ENCODE measurements around the gene CDH13. TPM values are rescaled to one million over a fixed set of nuclear protein-coding genes. Genes with fewer than 3 reads are reported as not detected.

Gene CDH13
- polyA plus RNA-seq, 2 of the 4 experiments (the other 2 are of a cell fraction): not detected

DNA sequence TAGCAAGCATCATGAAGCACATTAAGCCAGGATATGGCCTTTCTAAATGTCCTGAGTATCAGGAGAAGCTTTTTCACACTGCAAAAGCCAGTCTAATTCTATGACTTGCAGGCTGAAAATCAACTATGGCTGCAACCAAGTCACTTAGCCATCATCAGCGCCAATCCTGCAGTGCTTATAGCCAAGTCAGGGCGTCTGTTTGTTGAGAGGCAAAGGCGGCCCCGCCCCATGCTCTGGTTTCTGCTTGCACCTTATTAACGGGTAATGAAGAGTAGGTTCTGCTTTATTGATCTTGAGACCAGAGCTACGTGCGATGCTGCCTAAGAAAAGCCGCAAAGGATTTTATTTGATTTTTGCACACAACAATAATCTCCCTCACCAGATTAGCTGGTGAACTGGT lies 88.4 kb downstream of the CDH13 start:
- no peak overlapping the region for H3K4me3 ChIP-seq
- H3K9me3 ChIP-seq: no peaks in the 10 kb centered on the region
- no peaks in the 10 kb centered on the region for H3K4me1 ChIP-seq
- ChIA-PET POLR2A (no interaction called here), CTCF (no interaction called here)
- TF ChIP-seq, protein P1, sequence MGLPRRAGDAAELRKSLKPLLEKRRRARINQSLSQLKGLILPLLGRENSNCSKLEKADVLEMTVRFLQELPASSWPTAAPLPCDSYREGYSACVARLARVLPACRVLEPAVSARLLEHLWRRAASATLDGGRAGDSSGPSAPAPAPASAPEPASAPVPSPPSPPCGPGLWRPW (IDR thresholded peaks at IDR 0.05): no peak
- H3K27ac ChIP-seq: no peak overlapping the region
- ATAC-seq: no peak
- H3K4me2 ChIP-seq: no peak overlapping the region
- WGBS (ENCODE audit: missing lambda C conversion rate): 24% methylated on average over 8 of the region's 8 CpGs
- no peak for FAIRE-seq
- no peak for DNase-seq (ENCODE audit: low read depth in 1 of 2, low spot score in 1 of 2)

DNA sequence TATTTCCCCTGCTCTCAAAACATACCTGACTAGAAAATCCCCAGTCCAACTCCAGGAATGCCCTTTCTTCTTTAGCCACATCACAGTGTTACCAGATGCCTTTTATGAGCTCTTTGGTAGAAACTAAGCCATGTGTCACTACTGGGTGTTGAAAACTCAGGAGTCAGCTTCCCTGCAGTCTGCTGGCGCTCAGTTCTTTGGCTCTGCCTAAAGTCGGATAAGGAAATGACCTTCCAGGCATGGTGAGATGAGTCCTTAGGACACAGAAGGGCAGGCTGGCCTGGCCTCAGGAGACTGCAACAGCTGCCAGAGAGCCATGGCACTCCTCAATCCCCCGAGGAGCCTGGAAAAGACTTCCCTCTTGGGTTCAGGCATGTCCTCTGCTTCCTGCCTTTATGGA lies 89.1 kb downstream of the CDH13 start:
- CTCF ChIA-PET: interaction anchor here (0.6 kb wide), 1 partner anchor 73 kb away, joined by 3 read pairs; no protein-coding TSS in a partner anchor
- FAIRE-seq (no peak), ATAC-seq (no peak)

DNA sequence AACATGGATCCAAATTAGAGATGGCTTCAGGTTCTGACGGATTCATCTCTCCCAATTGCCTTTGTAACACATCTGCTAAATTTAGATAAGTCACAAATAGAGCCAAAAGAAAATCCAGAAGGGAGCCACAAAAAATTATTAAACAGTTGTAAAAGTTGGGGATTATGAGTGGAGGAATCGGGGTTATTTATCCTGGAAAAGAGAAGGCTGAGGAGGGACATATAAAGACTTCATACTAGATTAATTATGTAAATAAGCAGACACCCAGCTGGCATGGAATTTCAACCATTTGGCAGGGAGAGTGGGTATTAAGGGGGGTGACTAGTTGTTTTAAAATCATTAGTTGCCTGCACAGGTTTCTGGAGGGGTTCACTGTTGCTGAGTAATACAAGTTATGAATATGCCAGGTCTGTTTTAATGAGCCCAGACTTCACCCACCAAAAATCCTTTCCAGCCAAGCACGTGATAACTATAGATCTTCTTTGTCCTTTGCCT lies 89.6 kb downstream of the CDH13 start:
- DNase-seq (ENCODE audit: low read depth in 1 of 2, low spot score in 1 of 2) (no peak), ATAC-seq (no peak), FAIRE-seq (no peak)
- ChIA-PET POLR2A (no interaction called here), CTCF (interaction anchor here (0.6 kb wide), 1 partner anchor 74 kb away, joined by 3 read pairs; no protein-coding TSS in a partner anchor)
- H3K4me1 ChIP-seq: no peaks in the 10 kb centered on the region
- H3K9me3 ChIP-seq: no peaks in the 10 kb centered on the region
- no peak overlapping the region for H3K27ac ChIP-seq
- no peak overlapping the region for H3K4me3 ChIP-seq
- H3K4me2 ChIP-seq: no peak overlapping the region
- 2% methylated on average over 3 of the region's 3 CpGs for WGBS (ENCODE audit: missing lambda C conversion rate)
- TF ChIP-seq, protein P2, sequence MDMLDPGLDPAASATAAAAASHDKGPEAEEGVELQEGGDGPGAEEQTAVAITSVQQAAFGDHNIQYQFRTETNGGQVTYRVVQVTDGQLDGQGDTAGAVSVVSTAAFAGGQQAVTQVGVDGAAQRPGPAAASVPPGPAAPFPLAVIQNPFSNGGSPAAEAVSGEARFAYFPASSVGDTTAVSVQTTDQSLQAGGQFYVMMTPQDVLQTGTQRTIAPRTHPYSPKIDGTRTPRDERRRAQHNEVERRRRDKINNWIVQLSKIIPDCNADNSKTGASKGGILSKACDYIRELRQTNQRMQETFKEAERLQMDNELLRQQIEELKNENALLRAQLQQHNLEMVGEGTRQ (IDR thresholded peaks at IDR 0.05): no peak
- no peak for TF ChIP-seq GATA3 (IDR thresholded peaks at IDR 0.05; ENCODE audit: borderline replicate concordance)
- TF ChIP-seq JUN (IDR thresholded peaks at IDR 0.05): no peak
- TF ChIP-seq, protein P3, sequence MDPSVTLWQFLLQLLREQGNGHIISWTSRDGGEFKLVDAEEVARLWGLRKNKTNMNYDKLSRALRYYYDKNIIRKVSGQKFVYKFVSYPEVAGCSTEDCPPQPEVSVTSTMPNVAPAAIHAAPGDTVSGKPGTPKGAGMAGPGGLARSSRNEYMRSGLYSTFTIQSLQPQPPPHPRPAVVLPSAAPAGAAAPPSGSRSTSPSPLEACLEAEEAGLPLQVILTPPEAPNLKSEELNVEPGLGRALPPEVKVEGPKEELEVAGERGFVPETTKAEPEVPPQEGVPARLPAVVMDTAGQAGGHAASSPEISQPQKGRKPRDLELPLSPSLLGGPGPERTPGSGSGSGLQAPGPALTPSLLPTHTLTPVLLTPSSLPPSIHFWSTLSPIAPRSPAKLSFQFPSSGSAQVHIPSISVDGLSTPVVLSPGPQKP (IDR thresholded peaks at IDR 0.05; ENCODE audit: low read depth, low read length): no peak
- TF ChIP-seq CBX2 (IDR thresholded peaks at IDR 0.05; ENCODE audit: borderline replicate concordance, low read depth): no peak
- no peak for TF ChIP-seq CEBPB (IDR thresholded peaks at IDR 0.05)
- TF ChIP-seq, protein P4, sequence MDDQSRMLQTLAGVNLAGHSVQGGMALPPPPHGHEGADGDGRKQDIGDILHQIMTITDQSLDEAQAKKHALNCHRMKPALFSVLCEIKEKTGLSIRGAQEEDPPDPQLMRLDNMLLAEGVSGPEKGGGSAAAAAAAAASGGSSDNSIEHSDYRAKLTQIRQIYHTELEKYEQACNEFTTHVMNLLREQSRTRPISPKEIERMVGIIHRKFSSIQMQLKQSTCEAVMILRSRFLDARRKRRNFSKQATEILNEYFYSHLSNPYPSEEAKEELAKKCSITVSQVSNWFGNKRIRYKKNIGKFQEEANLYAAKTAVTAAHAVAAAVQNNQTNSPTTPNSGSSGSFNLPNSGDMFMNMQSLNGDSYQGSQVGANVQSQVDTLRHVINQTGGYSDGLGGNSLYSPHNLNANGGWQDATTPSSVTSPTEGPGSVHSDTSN (IDR thresholded peaks at IDR 0.05): no peak
- TF ChIP-seq EHF (CRISPR knock-in tag; IDR thresholded peaks at IDR 0.05): no peak
- TF ChIP-seq MAZ (IDR thresholded peaks at IDR 0.05; ENCODE audit: borderline replicate concordance, low read depth, low read length): no peak
- TF ChIP-seq POLR2A (IDR thresholded peaks at IDR 0.05; ENCODE audit: low read length): no peak
- TF ChIP-seq CBX8 (IDR thresholded peaks at IDR 0.05): no peak
- no peak for TF ChIP-seq HOXA7 (CRISPR knock-in tag; IDR thresholded peaks at IDR 0.05)
- TF ChIP-seq KDM1A (IDR thresholded peaks at IDR 0.05; ENCODE audit: low read depth): no peak
- no peak for TF ChIP-seq HOXB13 (CRISPR knock-in tag; IDR thresholded peaks at IDR 0.05; ENCODE audit: low read depth)
- TF ChIP-seq, protein P5, sequence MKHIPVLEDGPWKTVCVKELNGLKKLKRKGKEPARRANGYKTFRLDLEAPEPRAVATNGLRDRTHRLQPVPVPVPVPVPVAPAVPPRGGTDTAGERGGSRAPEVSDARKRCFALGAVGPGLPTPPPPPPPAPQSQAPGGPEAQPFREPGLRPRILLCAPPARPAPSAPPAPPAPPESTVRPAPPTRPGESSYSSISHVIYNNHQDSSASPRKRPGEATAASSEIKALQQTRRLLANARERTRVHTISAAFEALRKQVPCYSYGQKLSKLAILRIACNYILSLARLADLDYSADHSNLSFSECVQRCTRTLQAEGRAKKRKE (CRISPR knock-in tag; IDR thresholded peaks at IDR 0.05; ENCODE audit: low read depth): no peak
- no peak for TF ChIP-seq KDM5A (IDR thresholded peaks at IDR 0.05)
- no peak for TF ChIP-seq EP300 (IDR thresholded peaks at IDR 0.05)
- TF ChIP-seq ZSCAN20 (CRISPR knock-in tag; IDR thresholded peaks at IDR 0.05): no peak

More for the DNA sequence above, 89.1 kb downstream of the CDH13 start:
- no peak overlapping the region for H3K4me2 ChIP-seq
- no peak for DNase-seq (ENCODE audit: low read depth in 1 of 2, low spot score in 1 of 2)
- POLR2A ChIA-PET: no interaction called here
- H3K4me1 ChIP-seq: no peaks in the 10 kb centered on the region
- H3K4me3 ChIP-seq: no peak overlapping the region
- TF ChIP-seq BHLHE40 (IDR thresholded peaks at IDR 0.05; ENCODE audit: low read depth, low read length) (no peak), FOXS1 (CRISPR knock-in tag; IDR thresholded peaks at IDR 0.05) (no peak), JUN (IDR thresholded peaks at IDR 0.05) (no peak), POLR2AphosphoS2 (conservative IDR thresholded peaks at IDR 0.05; ENCODE audit: low read length) (no peak), EP300 (IDR thresholded peaks at IDR 0.05) (no peak), HOXB5 (CRISPR knock-in tag; IDR thresholded peaks at IDR 0.05) (no peak), EHMT2 (IDR thresholded peaks at IDR 0.05; ENCODE audit: low read depth) (no peak), SMC3 (IDR thresholded peaks at IDR 0.05) (no peak)
- TF ChIP-seq, protein P4 (IDR thresholded peaks at IDR 0.05): no peak
- TF ChIP-seq, protein P3 (IDR thresholded peaks at IDR 0.05; ENCODE audit: low read depth, low read length): no peak
- TF ChIP-seq, protein P6, sequence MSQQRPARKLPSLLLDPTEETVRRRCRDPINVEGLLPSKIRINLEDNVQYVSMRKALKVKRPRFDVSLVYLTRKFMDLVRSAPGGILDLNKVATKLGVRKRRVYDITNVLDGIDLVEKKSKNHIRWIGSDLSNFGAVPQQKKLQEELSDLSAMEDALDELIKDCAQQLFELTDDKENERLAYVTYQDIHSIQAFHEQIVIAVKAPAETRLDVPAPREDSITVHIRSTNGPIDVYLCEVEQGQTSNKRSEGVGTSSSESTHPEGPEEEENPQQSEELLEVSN (IDR thresholded peaks at IDR 0.05; ENCODE audit: borderline replicate concordance, low read depth): no peak
- no peak overlapping the region for H3K27ac ChIP-seq
- 14% methylated on average over 1 of the region's 3 CpGs for WGBS (ENCODE audit: missing lambda C conversion rate)
- no peaks in the 10 kb centered on the region for H3K9me3 ChIP-seq
